Activated T-cell treated with anti-CD3 and anti-CD28 coated beads, Interleukin-2, amount 50 U/mL, for 24 hours (primary cell): ENCODE data around the gene E2F2.

Experiments
- DNase-seq: peaks from one replicate; pipeline ENCODE4 v3.0.0-alpha.2; 2020
- H3K27ac Mint-ChIP-seq: 2 replicates; pipeline ENCODE4 v1.8.0; 2020; ENCODE audit warnings: mild to moderate bottlenecking, mixed read lengths
- H3K27me3 Mint-ChIP-seq: 2 replicates; pipeline ENCODE4 v1.8.0; 2020; ENCODE audit warnings: mixed read lengths
- H3K36me3 Mint-ChIP-seq: 2 replicates; pipeline ENCODE4 v1.8.0; 2020; ENCODE audit warnings: low read depth, mixed read lengths
- H3K4me1 Mint-ChIP-seq: 2 replicates; pipeline ENCODE4 v1.8.0; 2020; ENCODE audit warnings: low read depth, mixed read lengths
- H3K4me3 Mint-ChIP-seq: 2 replicates; pipeline ENCODE4 v1.8.0; 2020; ENCODE audit warnings: mild to moderate bottlenecking, moderate library complexity, mixed read lengths
- H3K9me3 Mint-ChIP-seq: 2 replicates; pipeline ENCODE4 v1.8.0; 2020; ENCODE audit warnings: mixed read lengths

E2F2 gene

DNA sequence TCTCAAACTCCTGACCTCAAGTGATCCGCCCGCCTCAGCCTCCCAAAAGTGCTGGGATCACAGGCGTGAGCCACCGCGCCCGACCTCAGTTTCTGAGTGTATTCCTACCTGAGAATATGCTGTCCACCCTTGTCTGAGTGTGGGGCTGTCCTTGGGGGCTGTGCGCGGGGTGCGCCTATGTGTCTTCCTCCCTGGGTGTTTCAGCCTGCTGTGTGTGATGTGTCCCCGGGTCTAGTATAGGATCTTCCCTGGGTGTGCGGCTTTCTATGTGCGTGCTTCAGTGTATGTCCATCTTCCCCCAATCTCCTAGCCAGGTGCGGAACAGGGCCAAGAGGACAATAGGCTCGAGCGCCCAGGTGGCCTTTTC is 36.6 kb upstream of the E2F2 start:
- no peak for DNase-seq
- Mint-ChIP-seq H3K36me3 (no peaks in the 10 kb centered on the region), H3K27me3 (peaks cover 21% of the 10 kb centered on the region), H3K4me3 (peak overlapping the region; percentile 69), H3K4me1 (peaks cover 19% of the 10 kb centered on the region), H3K9me3 (no peaks in the 10 kb centered on the region), H3K27ac (no peak overlapping the region)

DNA sequence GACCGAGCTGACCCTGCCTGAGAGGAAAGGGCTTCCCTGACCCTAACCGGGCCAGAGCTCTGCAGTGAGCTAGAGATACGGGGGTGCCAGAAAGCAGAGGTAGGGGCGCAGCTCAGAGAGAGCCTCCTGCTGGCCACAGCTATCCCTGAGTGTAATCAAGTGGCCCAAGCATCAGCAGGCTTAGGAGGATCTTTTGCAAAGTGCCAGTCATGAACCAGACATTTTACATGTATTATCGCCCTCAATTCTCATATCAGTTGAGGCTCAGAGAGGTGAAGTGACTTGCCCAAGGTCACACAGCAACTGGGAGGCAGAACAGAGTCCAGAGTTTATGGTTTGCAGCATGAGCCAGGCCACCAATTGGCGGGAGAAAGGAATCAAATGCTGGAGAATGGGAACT is 35.3 kb upstream of the E2F2 start:
- no peak overlapping the region for H3K27ac Mint-ChIP-seq

DNA sequence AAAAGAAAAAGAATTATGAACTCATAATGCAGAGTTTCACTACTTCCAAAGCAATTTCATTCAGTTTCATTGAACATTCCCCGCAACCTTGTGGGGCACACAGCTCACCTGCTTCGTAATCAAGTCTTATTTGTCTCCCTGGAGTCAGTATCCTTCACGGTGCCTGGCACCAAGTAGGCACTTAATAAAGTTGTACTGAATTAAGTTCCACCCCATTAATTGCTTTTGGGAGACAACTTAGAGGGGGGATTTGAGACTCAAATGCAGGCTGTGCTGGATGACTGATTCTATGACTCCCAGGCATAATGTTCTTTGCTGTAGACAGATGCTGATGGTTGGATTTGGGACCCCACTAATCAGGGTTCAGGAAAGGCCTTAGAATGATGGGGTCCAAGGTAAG is 34.7 kb upstream of the E2F2 start:
- Mint-ChIP-seq H3K27ac (no peak overlapping the region), H3K4me3 (no peak overlapping the region), H3K4me1 (peaks cover 30% of the 10 kb centered on the region), H3K27me3 (peaks cover 21% of the 10 kb centered on the region), H3K9me3 (no peaks in the 10 kb centered on the region), H3K36me3 (no peaks in the 10 kb centered on the region)
- DNase-seq, result no peak

More for the DNA sequence above, 35.3 kb upstream of the E2F2 start:
- Mint-ChIP-seq H3K4me1 (peaks cover 30% of the 10 kb centered on the region), H3K27me3 (peaks cover 21% of the 10 kb centered on the region), H3K36me3 (no peaks in the 10 kb centered on the region), H3K4me3 (no peak overlapping the region), H3K9me3 (no peaks in the 10 kb centered on the region)
- no peak for DNase-seq

DNA sequence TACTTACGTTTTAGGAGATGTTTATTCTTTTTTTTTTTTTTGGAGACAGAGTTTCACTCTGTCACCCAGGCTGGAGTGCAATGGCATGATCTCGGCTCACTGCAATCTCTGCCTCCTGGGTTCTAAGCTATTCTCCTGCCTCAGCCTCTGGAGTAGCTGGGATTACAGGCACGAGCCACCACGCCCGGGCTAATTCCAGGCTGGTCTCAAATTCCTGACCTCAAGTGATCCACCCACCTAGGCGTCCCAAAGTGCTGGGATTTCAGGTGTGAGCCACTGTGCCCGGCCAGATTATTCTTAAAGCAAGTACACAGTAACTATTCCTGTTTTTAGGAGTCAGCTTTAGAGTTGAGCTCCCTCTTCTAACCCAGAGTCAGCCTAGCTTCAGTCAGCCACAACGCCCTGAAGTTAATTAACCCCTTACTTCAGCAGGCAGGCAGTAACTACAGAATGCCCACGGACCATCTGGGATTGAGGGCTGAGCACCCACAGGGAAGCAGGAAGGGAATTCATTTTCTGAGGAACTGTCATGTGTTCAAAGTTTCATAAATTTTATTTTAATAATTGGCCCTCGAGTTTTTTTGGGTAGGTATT is 33.6 kb upstream of the E2F2 start:
- no peak overlapping the region for H3K4me3 Mint-ChIP-seq
- no peak overlapping the region for H3K27ac Mint-ChIP-seq
- no peaks in the 10 kb centered on the region for H3K9me3 Mint-ChIP-seq
- DNase-seq, result no peak
- H3K27me3 Mint-ChIP-seq, result peaks cover 23% of the 10 kb centered on the region
- H3K4me1 Mint-ChIP-seq, result peaks cover 40% of the 10 kb centered on the region
- no peaks in the 10 kb centered on the region for H3K36me3 Mint-ChIP-seq

DNA sequence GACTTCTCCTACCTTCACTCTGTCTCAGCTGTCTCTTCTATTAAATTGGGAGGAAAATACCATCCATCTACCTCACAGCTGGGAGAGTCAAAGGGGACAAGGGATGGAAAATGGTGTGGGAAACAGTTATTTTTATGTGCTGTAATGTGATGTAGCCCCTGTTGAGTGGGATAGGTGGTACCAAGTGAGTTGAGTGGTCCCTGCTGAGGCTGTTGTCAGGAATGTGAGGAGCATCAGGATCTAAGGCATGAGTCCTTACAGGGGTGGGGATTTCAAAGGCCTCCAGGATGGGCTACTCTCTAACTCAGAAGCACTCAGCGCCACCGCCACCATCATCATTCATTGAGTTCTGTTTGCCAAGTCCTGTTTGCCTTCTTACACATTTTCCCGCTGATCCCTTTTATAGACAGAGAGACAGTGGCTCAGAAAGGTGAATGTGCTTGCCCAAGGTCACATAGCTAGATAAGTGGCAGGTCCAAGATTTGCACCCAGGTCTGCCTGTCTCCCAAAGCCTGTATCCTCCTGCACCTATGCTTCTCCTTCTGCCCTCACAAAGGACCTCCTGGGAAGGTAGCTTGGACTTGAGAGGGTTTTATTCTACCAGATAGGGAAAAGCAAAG is 32.8 kb upstream of the E2F2 start:
- H3K27me3 Mint-ChIP-seq, result peaks cover 16% of the 10 kb centered on the region
- no peak for DNase-seq
- no peak overlapping the region for H3K4me3 Mint-ChIP-seq
- H3K27ac Mint-ChIP-seq, result no peak overlapping the region
- H3K4me1 Mint-ChIP-seq, result peaks cover 42% of the 10 kb centered on the region
- H3K36me3 Mint-ChIP-seq, result peaks cover 4% of the 10 kb centered on the region
- no peaks in the 10 kb centered on the region for H3K9me3 Mint-ChIP-seq

DNA sequence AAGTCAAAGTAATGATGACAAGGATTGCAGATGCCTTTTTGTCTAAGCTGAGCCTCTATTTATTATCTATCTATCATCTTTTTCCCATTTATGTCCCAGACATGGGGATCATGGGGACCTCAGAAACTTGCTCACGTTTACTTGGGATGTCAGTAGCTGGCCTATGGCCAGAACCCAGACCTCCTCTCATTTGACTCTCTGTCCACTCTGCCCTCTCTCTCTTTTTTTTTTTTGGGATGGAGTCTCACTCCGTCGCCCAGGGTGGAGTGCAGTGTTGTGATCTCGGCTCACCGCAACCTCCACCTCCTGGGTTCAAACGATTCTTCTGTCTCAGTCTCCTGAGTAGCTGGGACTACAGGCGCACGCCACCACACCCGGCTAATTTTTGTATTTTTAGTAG is 32.0 kb upstream of the E2F2 start:
- no peak overlapping the region for H3K27ac Mint-ChIP-seq

DNA sequence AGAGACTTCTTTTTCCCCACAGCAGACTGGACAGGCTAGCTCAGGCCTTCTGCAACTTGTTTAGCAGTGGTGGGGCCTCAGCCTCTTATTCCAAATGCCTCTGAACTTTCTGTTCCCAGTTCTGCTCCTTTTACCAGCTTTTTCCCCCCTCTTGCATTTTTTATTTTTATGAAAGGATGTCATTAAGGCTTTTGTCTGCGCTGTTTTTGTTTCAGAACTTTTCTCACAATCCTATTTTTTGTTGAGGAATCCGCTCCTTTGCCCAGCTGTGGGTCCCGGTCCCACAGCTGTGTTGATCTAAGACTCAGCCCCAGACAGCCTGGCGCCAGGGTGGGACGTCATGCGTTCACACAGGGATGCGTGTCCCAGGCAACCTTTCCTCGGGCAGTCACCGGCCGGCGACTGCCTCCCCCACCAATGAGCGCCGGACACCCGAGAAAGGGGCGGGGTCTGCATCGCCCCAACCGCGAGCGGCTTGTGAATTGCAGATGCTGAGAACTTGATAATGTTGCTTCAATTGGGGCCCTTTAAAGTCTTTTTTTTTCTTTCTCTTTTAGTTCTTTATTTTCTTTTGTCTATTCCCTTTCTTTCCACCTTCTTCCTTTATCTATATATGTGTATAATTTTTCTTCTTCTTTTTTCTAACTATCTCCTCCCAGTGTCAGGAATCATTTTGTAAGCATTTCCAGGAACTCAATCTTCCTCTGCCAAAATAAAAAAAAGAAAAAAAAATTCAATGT is 31.3 kb upstream of the E2F2 start:
- H3K27me3 Mint-ChIP-seq, result peaks cover 6% of the 10 kb centered on the region
- peaks cover 16% of the 10 kb centered on the region for H3K36me3 Mint-ChIP-seq
- no peaks in the 10 kb centered on the region for H3K9me3 Mint-ChIP-seq
- H3K4me1 Mint-ChIP-seq, result peaks cover 47% of the 10 kb centered on the region
- no peak overlapping the region for H3K27ac Mint-ChIP-seq
- H3K4me3 Mint-ChIP-seq, result peak overlapping the region; percentile 1
- no peak for DNase-seq

More for the DNA sequence above, 32.0 kb upstream of the E2F2 start:
- no peak for DNase-seq
- Mint-ChIP-seq H3K9me3 (no peaks in the 10 kb centered on the region), H3K4me3 (no peak overlapping the region), H3K27me3 (peaks cover 10% of the 10 kb centered on the region), H3K4me1 (peaks cover 43% of the 10 kb centered on the region), H3K36me3 (peaks cover 11% of the 10 kb centered on the region)

DNA sequence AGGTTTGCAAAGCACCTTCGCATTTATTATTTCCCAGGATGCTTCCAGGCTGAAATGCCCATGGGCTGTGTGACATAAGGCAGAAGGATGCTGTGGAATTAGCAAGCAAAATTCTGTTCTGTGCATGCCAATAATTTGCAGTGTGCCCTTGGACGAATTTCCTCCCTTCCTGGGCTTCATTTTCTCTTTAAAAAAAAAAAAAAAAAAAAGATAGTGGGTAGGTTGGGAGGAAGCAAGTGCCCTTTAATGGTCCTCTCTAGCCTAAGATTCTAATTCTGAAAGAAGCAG is 30.7 kb upstream of the E2F2 start:
- H3K27me3 Mint-ChIP-seq, result peaks cover 4% of the 10 kb centered on the region

DNA sequence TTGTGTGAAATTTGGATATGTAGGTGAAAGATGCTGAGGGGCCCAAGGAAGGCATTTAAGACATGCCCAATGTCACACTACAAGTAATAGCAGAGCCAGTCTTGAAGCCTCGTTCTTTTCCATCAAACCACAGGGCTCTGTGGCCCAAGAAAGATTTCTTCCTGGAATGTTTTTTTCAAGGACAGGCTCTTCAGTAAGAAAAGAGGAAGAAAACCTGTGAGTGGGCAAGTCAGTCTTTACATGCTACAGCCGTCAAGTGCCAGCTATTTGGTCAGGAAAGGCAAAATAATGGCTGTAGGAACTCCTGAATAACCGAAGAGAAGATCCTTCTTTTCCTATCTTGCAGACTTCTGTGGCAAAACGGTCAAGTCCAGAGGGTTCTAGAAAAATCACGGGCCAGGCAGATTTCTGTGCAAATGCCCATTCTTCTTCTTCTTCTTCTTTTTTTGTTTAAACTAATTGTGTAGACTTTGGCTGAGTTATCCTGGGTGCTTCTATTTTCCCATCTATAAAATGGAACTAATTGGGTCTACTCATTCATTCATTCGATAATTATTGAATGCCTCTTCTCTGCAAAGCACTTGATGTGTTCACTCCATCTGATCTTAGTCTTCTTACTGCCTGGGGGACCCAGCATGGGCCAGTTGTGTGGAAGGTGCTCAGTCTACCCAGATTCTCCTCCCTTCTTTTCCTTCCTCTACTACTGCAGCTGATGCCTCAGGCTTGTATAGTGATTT is 30.2 kb upstream of the E2F2 start:
- H3K9me3 Mint-ChIP-seq, result no peaks in the 10 kb centered on the region
- no peak overlapping the region for H3K27ac Mint-ChIP-seq
- no peak overlapping the region for H3K4me3 Mint-ChIP-seq
- H3K27me3 Mint-ChIP-seq, result peaks cover 2% of the 10 kb centered on the region
- peaks cover 54% of the 10 kb centered on the region for H3K4me1 Mint-ChIP-seq
- H3K36me3 Mint-ChIP-seq, result peaks cover 18% of the 10 kb centered on the region
- DNase-seq, result no peak

More for the DNA sequence above, 30.7 kb upstream of the E2F2 start:
- Mint-ChIP-seq H3K27ac (no peak overlapping the region), H3K36me3 (peaks cover 18% of the 10 kb centered on the region), H3K4me1 (peaks cover 50% of the 10 kb centered on the region), H3K9me3 (no peaks in the 10 kb centered on the region), H3K4me3 (no peak overlapping the region)
- DNase-seq, result no peak

DNA sequence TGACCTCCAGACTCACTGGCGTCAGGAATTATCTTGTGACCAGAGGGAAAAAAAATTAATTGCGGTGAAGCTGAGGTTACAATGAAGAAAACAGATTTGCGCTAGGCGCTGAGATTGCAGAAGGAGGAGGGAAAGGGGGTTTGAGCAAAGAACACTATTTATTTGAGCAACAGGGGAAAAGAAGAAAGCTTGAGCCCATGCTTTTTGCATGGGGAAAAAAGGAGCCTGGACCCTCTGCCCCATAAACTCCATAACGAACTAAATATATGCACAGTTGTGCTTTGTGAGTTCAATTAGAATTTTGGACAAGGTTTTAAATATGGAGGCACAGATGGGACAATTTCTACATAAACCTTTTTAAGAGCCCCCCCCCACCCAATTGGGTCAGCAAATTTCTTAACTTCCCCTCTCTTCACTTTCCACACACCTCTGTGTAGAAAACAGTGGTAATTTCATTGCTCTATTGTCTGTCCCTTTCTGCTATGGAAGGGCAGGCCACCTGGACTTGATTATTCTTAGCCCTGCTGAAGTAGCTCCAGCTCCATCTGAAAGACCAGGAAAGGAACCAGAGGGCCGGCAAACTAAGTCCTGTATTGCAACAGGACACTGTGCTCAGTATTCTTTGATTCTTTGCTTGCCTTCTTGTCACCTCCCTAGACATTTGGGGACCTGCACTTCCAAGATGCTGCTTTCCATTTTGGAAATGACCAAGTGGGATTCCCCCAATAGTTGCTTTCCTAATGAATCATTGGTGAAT is 29.1 kb upstream of the E2F2 start:
- peaks cover 2% of the 10 kb centered on the region for H3K27me3 Mint-ChIP-seq
- no peak for DNase-seq
- H3K4me1 Mint-ChIP-seq, result peaks cover 65% of the 10 kb centered on the region
- peak overlapping the region; percentile 79 for H3K27ac Mint-ChIP-seq
- peaks cover 18% of the 10 kb centered on the region for H3K36me3 Mint-ChIP-seq
- H3K4me3 Mint-ChIP-seq, result peak overlapping the region; percentile 90
- no peaks in the 10 kb centered on the region for H3K9me3 Mint-ChIP-seq

DNA sequence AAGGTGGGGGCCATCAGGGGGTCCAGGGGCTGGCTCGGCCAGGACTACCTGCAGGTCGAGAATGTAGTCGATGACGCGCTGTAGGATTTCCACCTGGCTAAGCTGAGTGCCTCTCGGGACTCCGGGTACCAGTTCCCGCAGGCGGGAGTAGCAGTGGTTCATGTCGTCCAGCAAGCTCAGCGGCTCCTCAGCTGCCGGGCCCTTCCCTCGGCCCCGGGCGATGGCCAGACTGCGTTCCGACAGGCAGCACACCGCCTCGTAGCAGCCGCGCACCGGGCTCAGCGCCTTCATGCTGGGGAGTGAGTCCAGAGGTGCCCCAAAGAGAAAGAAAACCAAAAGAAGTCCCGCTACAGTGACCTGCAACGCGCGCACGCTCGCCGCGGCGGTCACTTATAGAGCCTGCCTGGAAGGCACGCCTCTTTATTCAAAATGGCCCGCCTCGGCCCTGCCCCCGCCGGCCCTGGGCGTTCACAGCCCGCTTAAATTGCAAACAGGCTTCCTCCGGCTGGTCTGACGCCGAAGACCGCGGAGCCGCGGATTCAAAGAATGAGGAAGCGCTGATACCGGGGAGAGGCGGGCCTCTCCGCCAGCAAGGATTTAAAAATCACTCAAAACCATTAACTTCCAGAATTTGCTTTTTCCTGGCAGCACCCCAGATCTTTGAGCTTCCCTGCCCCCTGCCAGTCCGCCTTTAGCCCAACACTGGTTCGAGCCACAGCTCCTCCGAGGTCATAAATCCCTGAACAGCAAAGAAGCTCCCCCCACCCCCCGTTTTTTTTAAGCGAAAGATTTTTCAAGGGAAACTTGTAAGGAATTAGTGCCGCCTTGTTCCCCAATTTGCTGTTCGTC is 28.3 kb upstream of the E2F2 start, which contains the start of gene ID3:
Gene ID3 (minus strand): TSS at position 366 of the 849 bp plus-strand sequence. CDS start 75 bp downstream, at position 291.
- peaks cover 68% of the 10 kb centered on the region for H3K4me1 Mint-ChIP-seq
- no peaks in the 10 kb centered on the region for H3K9me3 Mint-ChIP-seq
- peaks cover 18% of the 10 kb centered on the region for H3K36me3 Mint-ChIP-seq
- peak within 1 kb of the TSS; percentile 90 for H3K4me3 Mint-ChIP-seq
- peak; percentile 92 for DNase-seq
- peak within 1 kb of the TSS; percentile 79 for H3K27ac Mint-ChIP-seq
- peaks cover 2% of the 10 kb centered on the region for H3K27me3 Mint-ChIP-seq

DNA sequence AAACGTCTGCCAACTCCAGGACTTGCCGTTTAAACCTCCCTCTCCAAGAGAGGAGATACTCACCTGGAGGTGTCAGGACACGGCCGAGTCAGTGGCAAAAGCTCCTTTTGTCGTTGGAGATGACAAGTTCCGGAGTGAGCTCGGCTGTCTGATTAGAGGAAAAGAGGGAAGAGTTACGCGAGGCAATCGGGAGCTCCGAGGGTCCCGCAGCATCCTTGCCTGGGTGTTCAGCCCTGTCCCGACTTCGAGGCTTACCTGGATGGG is 27.8 kb upstream of the E2F2 start:
- DNase-seq, result no peak
- Mint-ChIP-seq H3K27ac (peak overlapping the region; percentile 79), H3K4me1 (peaks cover 74% of the 10 kb centered on the region), H3K36me3 (peaks cover 18% of the 10 kb centered on the region), H3K9me3 (no peaks in the 10 kb centered on the region), H3K27me3 (peaks cover 2% of the 10 kb centered on the region), H3K4me3 (peak overlapping the region; percentile 90)

DNA sequence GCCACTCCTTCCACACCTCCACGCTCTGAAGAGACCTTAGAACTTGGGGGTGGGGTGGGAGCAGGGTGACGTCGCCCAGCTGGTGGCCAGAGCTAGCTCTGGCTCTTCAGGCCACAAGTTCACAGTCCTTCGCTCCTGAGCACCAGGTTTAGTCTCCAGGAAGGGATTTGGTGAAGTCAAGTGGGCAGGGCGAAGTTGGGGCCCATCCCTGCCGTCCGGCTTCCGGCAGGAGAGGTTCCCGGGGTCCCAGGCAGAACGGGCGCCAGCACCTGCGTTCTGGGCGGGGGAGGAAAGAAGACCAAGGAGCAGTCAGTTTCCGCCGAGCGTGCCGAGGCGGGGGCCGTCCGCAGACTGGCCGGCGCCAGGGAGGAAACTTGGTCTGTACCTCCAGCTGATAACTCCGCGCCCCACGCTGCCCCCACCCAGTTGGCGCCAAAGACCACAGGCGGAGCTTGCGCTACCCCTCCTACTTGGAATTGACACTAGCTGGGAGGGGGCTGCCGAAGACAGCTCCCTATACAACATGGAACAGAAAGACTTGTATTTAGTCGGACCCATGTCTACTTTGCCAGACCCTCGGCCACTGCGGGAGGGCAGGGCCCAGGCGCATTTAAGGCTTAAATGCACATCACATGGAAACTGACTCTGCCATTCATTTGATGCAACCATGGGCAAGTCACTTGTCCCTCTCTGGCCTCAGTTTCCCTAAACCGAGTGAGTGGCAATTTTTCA is 27.3 kb upstream of the E2F2 start:
- peaks cover 18% of the 10 kb centered on the region for H3K36me3 Mint-ChIP-seq
- peaks cover 75% of the 10 kb centered on the region for H3K4me1 Mint-ChIP-seq
- peak; percentile 63 for DNase-seq
- peak overlapping the region; percentile 90 for H3K4me3 Mint-ChIP-seq
- peaks cover 2% of the 10 kb centered on the region for H3K27me3 Mint-ChIP-seq
- H3K9me3 Mint-ChIP-seq, result no peaks in the 10 kb centered on the region
- H3K27ac Mint-ChIP-seq, result peak overlapping the region; percentile 79
